Prostate gland (tissue), 2 donors: ENCODE data around the gene C1orf198.

ENCODE experiments used
- CTCF ChIP-seq, 4 experiments: fragments of 200-600 bp in 2 of 4; fragments of 450-650 bp in 2 of 4; sonication (generic) in 2 of 4; IDR thresholded peaks; 1 replicate in 3 of 4; 2 replicates in 1 of 4; pipeline ENCODE4 v1.5.1; 2016 to 2019; ENCODE audit warnings: antibody characterized with exemption in 4 of 4, mild to moderate bottlenecking in 2 of 4, moderate library complexity in 2 of 4
- POLR2A ChIP-seq: fragments of 450-650 bp; IDR thresholded peaks from one replicate; pipeline ENCODE4 v1.6.1; 2016; ENCODE audit warnings: antibody characterized with exemption, mild to moderate bottlenecking
- POLR2AphosphoS5 ChIP-seq: sonication (generic); formaldehyde crosslinking; IDR thresholded peaks from one replicate; pipeline ENCODE4 v1.6.1; 2017; ENCODE audit warnings: antibody characterized with exemption

GRCh38 chr1:230851291-230851691 is 17.0 kb downstream of the C1orf198 start:
- no peak for TF ChIP-seq CTCF (IDR thresholded peaks at IDR 0.05)
- TF ChIP-seq POLR2A: no peak
- no peak for TF ChIP-seq POLR2AphosphoS5
